NAMALWA (cell line): ENCODE measurements around the gene GSPT1.
"Not testable (repeated sequence)": the region's sequence is repeated elsewhere in the genome, so short reads cannot be mapped to it uniquely, and the experiment has no call there.

Experiments used
- DNase-seq: peaks from one replicate; pipeline ENCODE4 v3.0.0-alpha.2; 2015; ENCODE audit warnings: low spot score

Gene GSPT1

GRCh38 chr16:11915644-11916523 lies at the start of gene GSPT1:
Gene GSPT1, minus strand, starts transcription at chr16:11915956. Its CDS starts 236 bp downstream, at chr16:11915720.
- peak; percentile 98 for DNase-seq

DNA sequence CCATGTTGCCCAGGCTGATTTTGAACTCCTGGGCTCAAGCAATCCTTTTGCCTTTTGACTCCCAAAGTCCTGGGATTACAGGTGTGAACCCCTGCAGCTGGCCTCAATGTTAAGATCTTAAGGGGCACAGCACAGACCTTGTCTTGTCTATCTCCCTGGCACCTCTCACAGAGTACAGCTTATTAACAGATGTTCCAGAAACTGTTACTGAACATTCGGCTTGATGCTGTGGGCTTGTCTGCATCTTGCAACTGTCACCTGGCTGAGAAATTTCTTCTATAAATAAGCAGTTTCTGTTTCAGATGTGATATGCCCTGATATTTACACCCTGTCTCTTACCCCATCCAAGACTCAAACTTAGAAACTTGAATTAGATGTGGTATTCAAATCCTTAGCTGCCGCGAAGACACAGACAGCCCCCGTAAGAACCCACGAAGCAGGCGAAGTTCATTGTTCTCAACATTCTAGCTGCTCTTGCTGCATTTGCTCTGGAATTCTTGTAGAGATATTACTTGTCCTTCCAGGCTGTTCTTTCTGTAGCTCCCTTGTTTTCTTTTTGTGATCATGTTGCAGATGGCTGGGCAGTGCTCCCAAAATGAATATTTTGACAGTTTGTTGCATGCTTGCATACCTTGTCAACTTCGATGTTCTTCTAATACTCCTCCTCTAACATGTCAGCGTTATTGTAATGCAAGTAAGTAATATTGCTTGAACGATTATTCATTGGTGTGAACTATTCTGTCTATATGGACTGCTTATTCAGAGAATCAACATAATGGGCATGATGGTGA lies 49.2 kb upstream of the GSPT1 start, which contains the start of gene TNFRSF17:
TSS of gene TNFRSF17 (plus strand) at position 450 of the 791 bp plus-strand sequence. CDS start at position 565, 115 bp downstream.
- DNase-seq, result peak; percentile 86

GRCh38 chr16:11963706-11964105 lies 48.0 kb upstream of the GSPT1 start:
- no peak for DNase-seq

- DNase-seq, result not testable (repeated sequence)
Observed at GRCh38 chr16:11962978-11963377, 47.2 kb upstream of the GSPT1 start.

DNA sequence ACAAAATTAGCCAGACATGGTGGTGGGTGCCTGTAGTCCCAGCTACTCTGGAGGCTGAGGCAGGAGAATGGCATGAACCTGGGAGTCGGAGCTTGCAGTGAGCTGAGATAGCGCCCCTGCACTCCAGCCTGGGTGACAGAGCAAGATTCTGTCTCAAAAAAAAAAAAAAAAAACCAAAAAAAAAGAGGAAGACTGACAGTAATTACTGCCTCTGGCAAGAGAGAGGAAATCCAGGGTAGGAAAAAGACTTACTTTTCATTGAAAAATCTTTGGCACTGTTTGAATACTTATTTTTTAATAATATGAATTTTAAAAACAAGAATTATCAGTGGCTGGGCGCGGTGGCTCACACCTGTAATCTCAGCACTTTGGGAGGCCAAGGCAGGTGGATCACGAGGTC lies 46.7 kb upstream of the GSPT1 start:
- DNase-seq, result not testable (repeated sequence)

DNA sequence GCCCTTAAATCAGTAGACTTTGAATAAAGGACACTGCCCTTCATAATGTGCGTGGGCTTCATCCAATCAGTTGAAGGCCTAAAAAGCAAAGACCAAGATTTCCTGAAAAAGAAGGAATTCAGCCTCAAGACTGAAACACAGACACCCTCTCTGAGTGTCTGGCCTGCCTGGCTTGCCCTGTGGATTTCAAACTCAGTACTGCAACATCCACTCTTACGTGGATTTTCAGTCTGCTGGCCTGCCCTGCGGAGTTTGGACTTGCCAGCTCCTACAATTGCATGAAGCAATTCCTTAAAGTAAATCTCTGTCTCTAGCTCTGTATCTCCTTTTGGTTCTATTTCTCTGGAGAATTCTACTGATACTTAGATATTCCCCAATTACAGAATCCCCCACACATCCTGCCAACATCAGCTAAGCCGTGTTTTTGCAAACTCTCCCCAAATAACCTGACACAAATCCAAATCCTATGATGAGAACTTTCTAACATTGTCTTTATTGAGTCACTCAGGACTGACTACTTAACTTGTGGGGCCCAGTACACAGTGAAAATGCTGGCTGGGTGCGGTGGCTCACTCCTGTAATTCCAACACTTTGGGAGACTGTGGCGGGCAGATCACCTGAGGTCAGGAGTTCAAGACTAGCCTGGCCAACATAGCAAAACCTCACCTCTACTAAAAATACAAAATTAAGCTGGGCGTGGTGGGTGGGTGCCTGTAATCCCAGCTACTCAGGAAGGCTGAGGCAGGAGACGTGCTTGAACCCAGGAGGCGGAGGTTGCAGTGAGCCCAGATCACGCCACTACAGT lies 42.0 kb upstream of the GSPT1 start:
- no peak for DNase-seq

DNA sequence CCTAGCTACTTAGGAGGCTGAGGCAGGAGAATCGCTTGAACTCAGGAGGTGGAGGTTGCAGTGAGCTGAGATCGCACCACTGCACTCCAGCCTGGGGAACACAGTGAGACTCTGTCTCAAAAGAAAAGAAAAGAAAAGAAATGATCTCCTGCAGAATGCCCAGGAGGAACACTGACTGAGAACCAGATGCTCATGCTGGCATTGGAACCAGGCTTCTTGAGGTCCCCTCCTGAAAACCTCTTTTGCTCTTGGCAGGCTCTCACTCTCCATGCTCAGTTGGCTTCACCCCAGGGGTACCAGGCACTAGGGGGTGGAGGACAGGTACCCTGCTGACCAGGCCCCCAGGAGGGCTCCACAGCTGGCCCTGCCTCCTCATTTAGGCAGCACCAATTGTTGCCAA lies 40.8 kb upstream of the GSPT1 start:
- DNase-seq, result no peak

DNA sequence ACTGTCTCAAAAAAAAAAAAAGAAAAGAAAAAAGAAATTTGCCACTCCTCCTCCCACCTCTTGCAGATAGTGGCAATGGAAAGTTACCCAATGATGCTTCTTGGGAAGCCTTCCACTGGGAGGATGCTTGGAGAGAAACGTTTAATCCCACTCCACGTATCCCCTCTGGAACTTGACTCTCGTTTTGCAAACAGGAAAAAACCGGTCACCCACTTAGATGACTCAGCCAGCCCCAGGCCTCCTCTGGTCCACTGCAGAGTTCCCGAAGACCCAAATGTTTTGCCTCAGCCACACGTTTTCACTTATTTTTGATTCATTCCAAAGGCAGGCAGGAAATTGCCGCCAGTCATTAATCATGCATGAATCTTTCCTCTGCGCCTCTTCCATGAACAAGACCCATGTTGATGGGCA lies 40.0 kb upstream of the GSPT1 start:
- DNase-seq, result no peak

DNA sequence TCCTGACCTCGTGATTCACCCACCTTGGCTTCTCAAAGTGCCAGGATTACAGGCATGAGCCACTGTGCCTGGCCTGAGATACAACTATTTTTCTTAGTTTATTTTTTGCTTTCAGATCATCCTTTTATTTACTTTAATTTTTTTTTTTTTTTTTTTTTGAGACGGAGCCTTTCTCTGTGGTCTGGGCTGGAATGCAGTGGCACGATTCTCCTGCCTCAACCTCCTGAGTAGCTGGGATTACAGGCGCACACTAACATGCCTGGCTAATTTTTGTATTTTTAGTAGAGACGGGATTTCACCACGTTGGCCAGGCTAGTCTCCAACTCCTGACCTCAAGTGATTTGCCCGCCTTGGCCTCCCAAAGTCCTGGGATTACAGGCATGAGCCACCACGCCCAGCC lies 37.8 kb upstream of the GSPT1 start:
- not testable (repeated sequence) for DNase-seq

DNA sequence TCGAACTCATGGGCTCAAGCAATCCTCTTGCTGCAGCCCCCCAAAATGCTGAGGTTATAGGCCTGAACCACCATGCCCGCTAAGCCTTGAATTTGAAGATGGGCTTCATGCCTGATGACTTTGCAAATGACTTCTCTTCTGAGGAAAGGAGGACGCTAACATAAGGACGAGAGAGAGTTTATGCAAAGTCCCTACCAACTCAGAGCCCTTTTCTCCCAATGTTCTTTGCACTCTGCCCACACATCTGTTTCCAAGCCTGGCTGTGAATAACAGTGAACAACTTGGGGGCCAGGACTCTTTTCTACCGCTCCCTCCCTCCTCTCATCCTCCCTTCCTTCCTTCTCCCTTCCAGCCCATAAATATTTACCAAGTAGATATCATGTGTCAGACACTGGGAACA lies 34.6 kb upstream of the GSPT1 start:
- no peak for DNase-seq

DNA sequence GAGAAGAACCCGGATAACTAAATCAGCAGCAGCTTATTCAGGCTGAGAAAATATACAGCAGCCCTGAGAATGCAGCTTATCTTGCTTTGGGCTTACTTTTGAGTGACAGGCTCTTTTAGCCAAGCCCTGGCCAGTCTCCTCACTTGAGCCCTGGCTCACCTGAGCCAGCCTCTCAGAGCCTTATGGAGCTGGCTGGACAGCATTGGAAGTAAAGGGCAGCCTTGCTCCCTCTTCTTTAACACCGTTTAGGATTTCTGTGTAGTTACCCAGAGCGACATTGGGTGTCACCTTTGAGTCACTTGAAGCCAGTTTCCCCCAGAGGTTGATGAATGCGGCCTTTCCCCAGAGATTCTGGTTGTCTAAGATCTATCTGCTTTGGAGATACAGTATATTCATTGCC lies 33.8 kb upstream of the GSPT1 start:
- peak; percentile 80 for DNase-seq

DNA sequence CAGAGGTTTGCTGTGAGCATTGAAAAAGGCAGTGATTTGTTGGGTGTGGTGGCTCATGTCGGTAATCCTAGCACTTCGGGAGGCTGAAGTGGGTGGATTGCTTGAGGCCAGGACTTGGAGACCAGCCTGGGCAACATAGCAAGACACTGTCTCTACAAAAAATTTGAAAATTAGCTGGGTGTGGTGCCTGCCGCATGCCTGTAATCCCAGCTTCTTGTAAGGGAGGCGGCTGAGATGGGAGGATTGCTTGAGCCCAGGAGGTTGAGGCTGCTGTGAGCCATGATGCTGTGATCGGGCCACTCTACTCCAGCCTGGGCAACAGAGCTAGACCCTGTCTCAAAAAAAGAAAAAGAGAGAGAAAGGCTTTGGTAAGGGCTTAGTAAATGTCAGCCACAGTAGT lies 33.1 kb upstream of the GSPT1 start:
- no peak for DNase-seq

DNA sequence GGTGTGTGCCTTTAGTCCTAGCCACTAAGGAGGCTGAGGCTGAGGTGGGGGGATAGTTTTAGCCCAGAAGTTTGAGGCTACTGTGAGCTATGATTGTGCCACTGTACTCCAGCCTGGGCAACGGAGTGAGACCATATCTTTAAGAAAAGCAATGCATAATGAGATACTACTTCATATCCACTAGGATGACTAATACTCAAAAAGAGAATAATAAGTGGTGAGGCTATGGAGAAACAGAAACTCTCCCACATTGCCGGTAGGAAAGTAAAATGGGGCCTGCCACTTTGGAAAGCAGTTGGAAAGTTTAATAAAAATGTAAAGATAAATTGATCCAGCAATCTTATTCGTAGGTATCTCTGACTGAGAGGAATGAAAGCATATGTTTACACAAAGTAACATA lies 30.7 kb upstream of the GSPT1 start:
- no peak for DNase-seq

DNA sequence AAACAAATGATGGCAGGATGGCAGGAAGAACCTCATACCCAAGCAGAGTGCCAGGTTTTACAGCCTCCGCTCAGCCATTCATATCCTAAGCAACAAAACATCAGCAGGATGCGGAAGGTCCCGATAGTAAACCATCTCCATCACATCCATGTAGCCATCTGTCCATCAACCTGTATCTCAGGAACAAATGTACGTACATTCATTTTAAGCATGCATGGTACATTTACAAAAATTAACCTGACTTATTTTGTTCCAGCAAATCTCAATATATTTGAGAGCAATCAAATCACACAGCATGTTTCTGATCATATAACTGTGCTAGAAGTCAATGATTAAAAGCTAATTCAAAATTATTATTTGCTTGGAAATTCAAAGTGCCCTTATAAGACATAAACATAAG lies 26.2 kb upstream of the GSPT1 start, which contains the start of gene NPIPB2:
TSS of gene NPIPB2 (minus strand) at position 101 of the 400 bp plus-strand sequence. CDS start at position 101, 0 bp downstream.
- not testable (repeated sequence) for DNase-seq

- DNase-seq, result not testable (repeated sequence)
Observed at GRCh38 chr16:11927350-11927749, 11.6 kb upstream of the GSPT1 start.

GRCh38 chr16:11924046-11924445 lies 8.3 kb upstream of the GSPT1 start:
- not testable (repeated sequence) for DNase-seq

GRCh38 chr16:11916524-11917285 lies 949 bp upstream of the GSPT1 start:
- DNase-seq, result no peak

GRCh38 chr16:11915114-11915643 lies 577 bp downstream of the GSPT1 start:
- DNase-seq, result peak; percentile 44

- peak; percentile 53 for DNase-seq
Observed at GRCh38 chr16:11914210-11915113, 1.3 kb downstream of the GSPT1 start.
